NOMO-1 treated with DMSO at 0.1 percent for 48 hours (cell line): ENCODE results near the gene MELTF.

Experiments used
- DNase-seq: peaks from one replicate; lab custom pipeline; 2025; ENCODE audit not compliant: unreplicated experiment; lab: John Stamatoyannopoulos, UW

The MELTF gene

DNA sequence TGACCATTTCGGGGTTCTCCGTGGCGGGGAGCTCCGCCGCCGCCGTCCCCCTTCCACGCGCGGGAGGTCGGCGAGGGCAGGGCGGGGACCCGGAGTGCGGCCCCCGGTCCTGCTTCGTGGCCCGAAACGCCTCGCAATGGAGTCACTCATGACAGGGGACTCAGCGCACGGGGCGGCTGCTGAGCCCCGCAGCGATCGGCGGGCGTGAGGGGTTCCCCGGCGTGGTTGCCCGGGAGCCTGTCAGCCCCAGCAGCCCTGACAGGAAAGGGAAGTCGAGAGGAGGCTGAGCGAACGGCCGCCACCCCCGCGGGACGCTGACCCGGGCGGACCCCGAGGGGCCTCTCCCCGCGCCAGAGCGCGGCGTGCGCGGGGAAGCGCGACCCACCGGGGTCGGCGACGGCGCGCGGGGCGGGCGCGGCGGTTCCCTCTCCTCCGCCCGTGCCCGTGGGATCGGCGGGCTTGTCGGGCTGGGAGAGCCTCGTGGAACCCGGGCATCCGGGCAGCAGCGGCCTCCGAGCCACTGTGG is 60.4 kb downstream of the MELTF start:
- DNase-seq, result peak; percentile 65

DNA sequence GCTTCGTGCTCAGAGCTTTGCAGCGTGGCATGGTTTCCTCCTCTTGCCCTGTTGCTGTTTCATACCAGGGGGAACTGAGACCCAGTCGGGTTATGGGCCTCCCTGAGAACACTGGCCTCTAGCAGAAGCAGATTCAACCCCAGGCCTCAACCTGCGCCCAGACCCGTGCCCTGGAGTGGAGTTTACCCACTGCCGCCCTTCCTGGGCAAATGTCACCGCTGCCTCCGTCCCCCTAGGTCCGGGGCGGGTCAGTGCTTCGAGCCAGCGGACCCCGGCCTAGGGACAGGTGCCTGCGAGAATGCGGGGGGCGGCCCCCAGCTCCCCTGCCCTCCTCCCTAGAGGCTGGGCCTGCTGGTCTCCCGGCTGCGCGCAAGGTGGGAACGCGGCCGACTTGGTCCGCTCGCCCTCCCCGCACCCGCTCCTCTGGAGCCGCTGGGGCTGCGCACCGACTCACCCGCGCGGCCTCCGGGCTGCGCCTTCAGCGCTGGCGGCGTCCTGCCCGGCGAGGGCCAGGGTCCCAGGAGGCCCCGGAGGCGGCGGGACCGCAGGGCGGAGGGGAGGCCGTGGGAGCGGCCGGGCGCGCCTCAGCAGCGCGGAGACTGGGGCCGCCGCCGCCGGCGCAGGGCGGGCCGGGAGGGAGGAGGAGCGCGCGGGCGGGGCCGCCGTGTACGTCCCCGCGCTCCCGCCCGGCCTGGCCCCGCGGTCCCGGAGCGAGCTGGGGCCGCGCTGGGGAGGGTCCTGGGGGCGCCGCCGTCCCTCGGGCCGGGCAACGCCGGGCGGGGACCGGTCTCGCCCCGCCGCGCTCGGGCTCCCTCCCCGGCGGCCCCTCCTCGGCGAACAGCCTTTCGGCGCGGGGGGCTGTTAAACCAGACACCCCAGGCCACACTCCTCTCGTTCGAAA is 61.1 kb downstream of the MELTF start, which contains the start of gene PIGZ:
TSS of gene PIGZ (minus strand) at position 601 of the 901 bp plus-strand sequence. CDS start 16,802 bp downstream, outside the sequence.
- peak; percentile 49 for DNase-seq

DNA sequence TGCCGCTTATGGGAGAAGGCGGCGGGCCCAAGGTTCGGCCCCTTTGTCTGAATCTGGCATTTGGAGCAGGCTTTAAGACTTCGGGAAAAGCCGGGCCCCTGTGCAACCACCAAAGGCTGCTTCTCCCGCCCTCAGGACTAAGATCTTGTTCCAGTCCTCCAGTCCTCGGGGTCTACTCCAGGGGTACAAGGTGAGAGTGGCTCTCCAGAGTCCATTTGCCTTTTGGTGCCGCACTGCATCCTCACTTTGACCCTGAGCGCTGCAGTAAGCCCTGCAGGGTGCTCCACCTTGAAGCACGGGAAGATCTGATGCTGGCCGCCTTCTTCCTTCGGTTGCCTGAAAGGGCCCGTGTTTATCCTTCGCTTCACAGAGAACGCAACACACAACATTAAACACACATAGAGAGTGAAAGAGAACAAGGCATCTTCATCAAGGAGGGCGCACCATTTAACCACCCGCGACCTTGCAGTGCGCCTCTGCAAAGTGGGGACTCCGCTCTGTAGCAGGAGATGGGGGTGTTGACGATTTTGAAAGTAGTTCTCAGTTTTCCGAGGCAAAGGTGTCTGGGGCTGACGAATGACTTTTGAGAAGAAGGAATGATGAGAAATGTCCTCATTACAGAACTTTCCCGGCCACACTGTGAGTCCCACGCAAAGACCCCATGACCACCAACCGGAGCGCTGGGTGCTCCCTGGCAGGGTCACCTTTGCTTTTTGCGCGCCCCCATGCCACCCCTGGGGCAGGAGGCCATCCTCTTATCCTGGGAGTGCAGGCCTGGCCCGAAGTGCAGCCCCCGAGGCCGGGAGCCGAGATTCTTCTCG is 62.0 kb downstream of the MELTF start:
- no peak for DNase-seq

DNA sequence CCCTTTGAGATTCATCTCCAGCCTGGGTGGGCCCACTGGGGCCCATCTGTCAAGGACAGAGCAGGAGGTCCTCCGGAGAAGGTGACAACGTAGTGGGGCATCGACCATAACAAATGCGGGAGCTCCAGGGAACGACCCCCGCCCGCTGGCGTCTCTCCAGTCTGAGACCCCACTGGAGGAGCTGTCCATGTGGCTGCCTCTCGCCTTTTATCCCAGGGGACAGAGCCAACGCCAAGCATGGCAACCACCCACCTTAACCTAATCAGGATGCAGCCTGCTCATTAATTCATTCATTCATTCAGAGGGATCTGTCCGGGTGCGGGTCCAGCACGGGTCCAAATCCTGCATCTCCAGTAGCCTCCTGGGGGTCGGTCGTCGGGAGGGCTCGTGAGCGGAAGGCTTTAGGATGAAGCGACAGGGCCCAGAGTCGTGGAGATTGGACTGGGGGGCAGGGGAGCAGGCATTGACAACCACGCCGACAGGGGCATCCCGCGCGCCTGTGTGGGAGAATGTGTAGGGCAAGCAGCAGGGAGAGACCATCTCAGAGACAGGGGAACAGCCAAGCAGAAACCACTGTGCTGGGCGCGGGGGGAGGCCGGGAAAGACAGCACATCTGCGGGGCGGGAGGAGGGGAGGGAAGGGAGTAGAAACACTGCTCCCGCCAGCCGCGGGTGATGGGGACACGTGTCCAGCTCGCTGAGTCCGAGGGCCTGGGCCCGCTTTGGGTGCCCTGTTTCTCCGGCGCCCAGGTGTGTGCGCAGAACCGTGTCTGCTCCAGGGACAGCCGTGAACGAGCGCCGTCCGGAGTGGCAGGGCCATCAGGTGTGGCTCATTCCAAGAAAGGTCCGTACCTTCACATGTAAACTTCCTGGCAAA is 62.9 kb downstream of the MELTF start:
- DNase-seq, result no peak

DNA sequence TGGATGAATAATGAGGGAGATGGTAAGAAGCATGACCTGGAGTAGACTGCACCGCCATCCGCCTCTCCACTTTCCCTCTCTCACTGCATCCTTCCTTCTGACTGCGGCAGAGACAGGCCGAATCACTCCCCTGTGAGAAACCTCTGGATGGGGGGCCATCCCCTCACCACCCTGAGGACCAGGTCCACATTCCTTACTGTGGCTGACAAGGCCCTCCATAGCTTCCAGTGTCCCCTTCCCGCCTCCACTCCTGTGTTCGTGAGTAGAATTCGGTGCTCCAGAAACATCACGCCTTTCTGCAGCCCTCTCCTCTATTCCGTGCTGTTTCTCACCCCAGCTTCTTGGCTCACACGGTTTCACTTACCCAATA is 63.8 kb downstream of the MELTF start:
- DNase-seq, result no peak

DNA sequence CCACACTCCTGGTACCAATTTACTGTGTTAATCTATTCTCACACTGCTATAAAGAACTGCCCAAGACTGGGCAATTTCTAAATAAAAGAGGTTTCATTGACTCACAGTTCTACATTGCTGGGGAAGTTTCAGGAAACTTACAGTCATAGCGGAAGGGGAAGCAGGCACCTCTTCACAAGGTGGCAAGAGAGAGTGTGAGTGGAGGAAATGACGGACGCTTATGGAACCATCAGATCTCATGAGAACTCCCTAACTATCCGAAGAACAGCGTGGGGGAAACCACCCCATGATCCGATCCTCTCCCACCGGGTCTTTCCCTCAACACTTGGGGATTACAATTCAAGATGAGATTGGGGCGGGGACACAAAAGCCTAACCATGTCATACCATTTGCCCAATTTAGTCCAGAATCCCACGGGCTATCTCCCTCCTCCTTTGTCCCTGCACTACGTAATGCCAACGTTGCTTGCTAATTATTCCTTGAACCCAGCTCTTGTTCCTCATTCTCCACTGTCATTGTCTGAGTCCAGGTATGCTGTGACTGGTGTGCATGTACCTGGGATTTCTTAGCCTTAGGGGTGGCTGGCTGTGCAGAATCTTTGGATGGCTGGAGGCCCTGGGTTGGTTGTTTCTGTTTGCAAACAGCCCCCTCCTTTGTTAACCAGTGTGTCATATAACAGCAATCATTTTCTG is 64.4 kb downstream of the MELTF start:
- no peak for DNase-seq

DNA sequence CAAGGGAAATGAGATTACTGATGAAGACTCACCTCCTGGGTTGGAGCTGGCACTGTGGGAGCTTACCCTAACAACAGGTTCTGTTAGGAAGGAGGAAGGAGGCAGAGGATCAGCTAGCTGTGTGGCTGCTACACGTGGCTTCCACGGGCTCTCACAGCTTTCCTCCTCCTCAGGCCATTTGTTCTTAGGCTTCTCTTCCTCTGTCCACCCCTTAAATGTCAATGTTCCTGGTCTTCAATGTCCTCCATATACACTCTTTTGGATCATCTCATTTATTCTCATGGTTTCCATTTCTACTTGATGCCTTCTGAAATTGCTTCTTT is 66.0 kb downstream of the MELTF start:
- no peak for DNase-seq

DNA sequence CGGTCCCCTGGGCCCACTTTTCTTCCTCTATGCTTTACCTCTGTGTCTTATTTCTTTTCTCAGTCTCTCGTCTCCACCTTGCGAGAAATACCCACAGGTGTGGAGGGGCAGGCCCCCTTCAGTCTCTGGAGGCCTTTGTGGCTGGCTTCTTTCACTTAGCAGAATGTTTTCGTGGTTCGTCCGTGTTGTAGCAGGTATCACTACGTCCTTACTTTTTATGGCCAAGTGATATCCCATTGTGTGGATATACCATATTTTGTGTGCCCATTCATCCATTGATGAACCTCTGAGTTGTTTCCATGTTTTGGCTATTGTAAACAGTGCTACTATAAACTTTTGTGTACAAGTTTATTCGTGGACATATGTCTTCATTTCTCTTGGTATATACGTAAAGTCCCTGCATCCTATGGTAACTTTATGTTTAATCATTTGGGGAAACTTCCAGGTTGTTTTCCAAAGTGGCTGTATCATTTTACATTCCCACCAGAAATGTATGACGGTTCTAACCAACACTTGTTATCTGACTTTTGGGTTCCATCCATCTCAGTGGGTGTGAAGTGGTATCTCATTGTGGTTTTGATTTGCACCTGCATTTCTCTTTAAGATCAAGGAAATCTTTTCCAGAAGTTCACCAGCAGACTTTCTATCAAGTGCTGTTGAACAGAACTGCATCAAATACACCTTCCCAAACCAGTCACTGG is 66.5 kb downstream of the MELTF start:
- DNase-seq, result no peak

DNA sequence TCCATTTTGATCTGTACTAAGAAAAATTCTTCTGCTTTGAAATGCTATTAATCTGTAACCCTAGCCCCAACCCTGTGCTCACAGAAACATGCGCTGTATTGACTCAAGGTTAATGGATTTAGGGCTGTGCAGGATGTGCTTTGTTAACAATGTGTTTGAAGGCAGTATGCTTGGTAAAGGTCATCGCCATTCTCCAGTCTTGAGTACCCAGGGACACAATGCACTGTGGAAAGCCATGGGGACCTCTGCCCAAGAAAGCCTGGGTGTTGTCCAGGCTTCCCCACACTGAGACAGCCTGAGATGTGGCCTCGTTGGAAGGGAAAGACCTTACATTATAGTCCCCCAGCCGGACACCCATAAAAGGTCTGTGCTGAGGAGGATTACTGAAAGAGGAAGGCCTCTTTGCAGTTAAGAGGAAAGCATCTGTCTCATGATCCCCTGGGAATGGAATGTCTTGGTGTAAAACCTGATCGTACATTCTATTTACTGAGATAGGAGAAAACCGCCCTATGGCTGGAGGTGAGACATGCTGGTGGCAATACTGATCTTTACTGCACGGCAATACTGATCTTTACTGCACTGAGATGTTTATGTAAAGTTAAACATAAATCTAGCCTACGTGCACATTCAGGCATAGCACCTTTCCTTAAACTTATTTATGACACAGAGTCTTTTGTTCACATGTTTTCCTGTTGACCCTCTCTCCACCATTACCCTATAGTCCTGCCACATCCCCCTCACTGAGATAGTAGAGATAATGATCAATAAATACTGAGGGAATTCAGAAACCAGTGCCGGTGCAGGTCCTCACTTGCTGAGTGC is 67.3 kb downstream of the MELTF start:
- DNase-seq, result no peak

DNA sequence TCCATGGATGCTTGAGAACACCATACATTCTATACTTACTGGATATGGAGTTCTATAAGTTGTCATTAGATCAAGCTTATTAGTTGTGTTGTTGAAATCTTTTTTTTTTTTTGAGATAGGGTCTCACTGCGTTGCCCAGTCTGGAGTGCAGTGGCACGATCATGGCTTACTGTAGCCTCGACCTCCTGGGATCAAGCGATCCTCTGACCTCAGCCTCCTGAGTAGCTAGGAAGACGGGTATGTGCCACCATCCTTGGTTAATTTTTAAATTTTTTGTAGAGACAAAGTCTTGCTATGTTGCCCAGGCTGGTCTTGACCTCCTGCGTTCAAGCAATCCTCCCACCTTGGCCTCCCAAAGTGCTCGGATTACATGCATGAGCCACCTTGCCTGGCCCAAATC is 74.8 kb downstream of the MELTF start:
- no peak for DNase-seq
